D721Med (cell line): ENCODE measurements around the gene CNTNAP5.
A peak's percentile ranks its signal among the peaks of the same experiment; 100 is the strongest.

Source experiments
- DNase-seq: peaks from one replicate; pipeline ENCODE4 v3.0.0; 2011; ENCODE audit warnings: low spot score; ENCODE audit not compliant: insufficient read length
- FAIRE-seq: peaks from 2 replicates; lab custom pipeline; 2011; peaks lifted over from hg19 to GRCh38; lab: Jason Lieb, UNC
- CTCF ChIP-seq: IDR thresholded peaks from 2 replicates; pipeline ENCODE4 v1.5.1; 2012; ENCODE audit warnings: mild to moderate bottlenecking, control low read depth; ENCODE audit not compliant: insufficient read depth; ENCODE audit errors: missing control alignments

CNTNAP5 gene

GRCh38 chr2:124797049-124797448 is 772.0 kb downstream of the CNTNAP5 start:
- no peak for FAIRE-seq
- no peak for TF ChIP-seq CTCF
- DNase-seq = no peak

- no peak for DNase-seq
- no peak for FAIRE-seq
- TF ChIP-seq CTCF = no peak
Observed at GRCh38 chr2:124798551-124798950, 773.5 kb downstream of the CNTNAP5 start.

GRCh38 chr2:124804014-124804940 is 779.2 kb downstream of the CNTNAP5 start:
- peak; percentile 70 for FAIRE-seq
- no peak for DNase-seq
- peak; percentile 67 for TF ChIP-seq CTCF

- no peak for TF ChIP-seq CTCF
- DNase-seq = no peak
- no peak for FAIRE-seq
Observed at GRCh38 chr2:124805060-124805459, 780.0 kb downstream of the CNTNAP5 start.

GRCh38 chr2:124810132-124810531 is 785.0 kb downstream of the CNTNAP5 start:
- DNase-seq = no peak
- TF ChIP-seq CTCF = peak; percentile 54
- FAIRE-seq = peak; percentile 48

- FAIRE-seq (no peak), DNase-seq (no peak)
- TF ChIP-seq CTCF = no peak
Observed at GRCh38 chr2:124814968-124815745, 790.1 kb downstream of the CNTNAP5 start.
